HG03442 (cell line): ENCODE measurements around the gene CCDC17.

Source experiments
- ATAC-seq: cut with Tn5 transposase; IDR thresholded peaks from one replicate; pipeline ENCODE4 v1.9.1; 2021; ENCODE audit warnings: mild to moderate bottlenecking, moderate library complexity; ENCODE audit not compliant: unreplicated experiment

The CCDC17 gene

GRCh38 chr1:45623972-45624371 is at the start of gene CCDC17:
CCDC17 (minus strand) TSS chr1:45624054; CDS start chr1:45623909, 145 bp downstream.
- ATAC-seq = no peak

GRCh38 chr1:45669859-45670655 is 46.2 kb upstream of the CCDC17 start:
- no peak for ATAC-seq

- no peak for ATAC-seq
These were observed 45.5 kb upstream of the CCDC17 start for GRCh38 chr1:45669379-45669778.

GRCh38 chr1:45668526-45668925 is 44.7 kb upstream of the CCDC17 start:
- no peak for ATAC-seq

GRCh38 chr1:45667321-45668111 is 43.7 kb upstream of the CCDC17 start:
- ATAC-seq = no peak

GRCh38 chr1:45666836-45667235 is 43.0 kb upstream of the CCDC17 start:
- no peak for ATAC-seq

GRCh38 chr1:45660336-45660735 is 36.5 kb upstream of the CCDC17 start:
- no peak for ATAC-seq

- no peak for ATAC-seq
These were observed 35.4 kb upstream of the CCDC17 start for GRCh38 chr1:45659222-45659621.

- ATAC-seq = no peak
These were observed 34.3 kb upstream of the CCDC17 start for GRCh38 chr1:45658171-45658570.

GRCh38 chr1:45656573-45657226 is 32.8 kb upstream of the CCDC17 start:
- ATAC-seq = no peak

GRCh38 chr1:45654540-45655280 is 30.9 kb upstream of the CCDC17 start:
- no peak for ATAC-seq

GRCh38 chr1:45647248-45648021 is 23.6 kb upstream of the CCDC17 start:
- no peak for ATAC-seq

GRCh38 chr1:45644661-45645060 is 20.8 kb upstream of the CCDC17 start:
- no peak for ATAC-seq

GRCh38 chr1:45643978-45644377 is 20.1 kb upstream of the CCDC17 start:
- no peak for ATAC-seq

GRCh38 chr1:45643321-45643720 is 19.5 kb upstream of the CCDC17 start:
- ATAC-seq = no peak

- no peak for ATAC-seq
These were observed 16.4 kb upstream of the CCDC17 start for GRCh38 chr1:45640293-45640692.

GRCh38 chr1:45635211-45635610 is 11.4 kb upstream of the CCDC17 start:
- ATAC-seq = no peak

GRCh38 chr1:45630429-45630828 is 6.6 kb upstream of the CCDC17 start:
- ATAC-seq = no peak

- no peak for ATAC-seq
These were observed 5.2 kb upstream of the CCDC17 start for GRCh38 chr1:45629035-45629434.
